GM19324 (cell line): ENCODE measurements around the gene DEPDC5.

Experiments
- ATAC-seq: cut with Tn5 transposase; IDR thresholded peaks from one replicate; pipeline ENCODE4 v1.9.1; 2021; ENCODE audit warnings: mild to moderate bottlenecking, moderate library complexity; ENCODE audit not compliant: unreplicated experiment, low FRiP score

DEPDC5 gene

DNA sequence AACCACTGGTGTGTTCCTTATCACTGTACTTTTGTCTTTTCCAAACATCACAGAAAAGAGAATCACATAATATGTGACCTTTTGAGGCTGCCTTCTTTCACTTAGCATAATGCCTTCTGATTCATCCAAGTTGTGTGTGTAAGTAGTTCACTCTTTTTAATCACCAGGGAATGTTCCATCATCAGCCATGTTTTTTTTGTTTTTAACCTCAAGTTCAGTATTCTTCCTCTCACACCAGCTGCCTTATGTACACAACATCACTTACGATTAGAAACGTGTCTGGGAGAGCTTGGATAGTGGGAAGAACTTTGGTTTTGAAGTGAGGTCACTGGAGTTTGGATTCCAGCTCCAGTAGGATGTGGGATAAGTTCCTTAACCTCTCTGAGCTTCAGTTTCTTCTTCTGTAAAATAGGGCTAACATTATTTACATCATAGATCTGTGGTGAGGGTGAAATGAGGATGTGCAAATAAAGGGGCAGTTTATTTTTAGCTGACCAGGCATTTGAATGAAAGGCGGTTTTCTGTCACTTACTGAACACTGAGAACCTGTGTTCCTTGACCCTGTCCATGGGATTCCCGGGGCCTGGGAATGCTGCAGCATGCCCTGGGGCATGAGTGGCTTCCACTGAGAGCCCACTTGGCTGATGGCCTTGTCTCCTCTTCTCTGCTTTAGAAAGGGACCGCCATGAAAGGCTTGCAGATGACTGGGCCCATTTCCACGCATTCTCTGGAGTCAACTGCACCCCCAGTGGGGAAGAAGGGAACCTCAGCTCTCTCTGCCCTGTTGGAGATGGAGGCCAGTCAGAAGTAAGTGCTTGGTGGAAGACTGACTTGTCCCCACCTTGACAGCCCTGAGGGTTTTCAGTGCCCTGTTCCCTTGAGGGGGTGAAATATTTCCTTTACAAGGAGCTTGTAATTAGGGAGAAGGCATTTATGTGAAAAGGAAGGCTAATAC, 92.6 kb downstream of the DEPDC5 start:
- no peak for ATAC-seq

DNA sequence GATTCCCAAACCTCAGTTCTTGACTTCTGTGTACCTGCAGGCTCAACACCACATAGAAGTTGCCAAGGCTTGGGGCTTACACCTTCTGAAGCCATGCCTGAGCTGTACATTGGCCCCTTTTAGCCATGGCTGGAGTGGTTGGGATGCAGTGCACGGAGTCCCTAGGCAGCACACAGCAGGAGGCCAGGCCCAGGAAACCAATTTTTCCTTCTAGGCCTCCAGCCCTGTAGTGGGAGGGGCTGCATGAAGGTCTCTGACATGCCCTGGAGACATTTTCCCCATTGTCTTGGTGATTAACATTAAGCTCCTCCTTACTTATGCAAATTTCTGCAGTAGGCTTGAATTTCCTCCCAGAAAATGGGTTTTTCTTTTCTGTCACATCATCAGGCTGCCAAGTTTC, 94.6 kb downstream of the DEPDC5 start:
- no peak for ATAC-seq

DNA sequence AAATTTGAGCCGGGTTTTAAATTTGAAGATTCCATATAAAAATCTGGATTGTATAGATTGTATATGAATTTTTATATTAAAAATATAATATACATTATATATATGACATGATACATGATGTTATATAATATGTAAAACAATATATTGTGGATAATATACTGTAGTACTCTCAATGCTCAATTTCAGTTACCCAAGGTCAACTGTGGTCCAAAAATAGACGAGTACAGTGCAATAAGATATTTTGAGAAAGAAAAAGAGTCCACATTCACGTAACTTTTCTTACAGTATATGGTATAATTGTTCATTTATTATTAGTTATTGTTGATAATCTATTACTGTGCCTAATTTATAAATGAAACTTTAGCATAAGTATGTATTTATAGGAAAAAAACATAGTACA, 96.3 kb downstream of the DEPDC5 start:
- ATAC-seq = no peak

DNA sequence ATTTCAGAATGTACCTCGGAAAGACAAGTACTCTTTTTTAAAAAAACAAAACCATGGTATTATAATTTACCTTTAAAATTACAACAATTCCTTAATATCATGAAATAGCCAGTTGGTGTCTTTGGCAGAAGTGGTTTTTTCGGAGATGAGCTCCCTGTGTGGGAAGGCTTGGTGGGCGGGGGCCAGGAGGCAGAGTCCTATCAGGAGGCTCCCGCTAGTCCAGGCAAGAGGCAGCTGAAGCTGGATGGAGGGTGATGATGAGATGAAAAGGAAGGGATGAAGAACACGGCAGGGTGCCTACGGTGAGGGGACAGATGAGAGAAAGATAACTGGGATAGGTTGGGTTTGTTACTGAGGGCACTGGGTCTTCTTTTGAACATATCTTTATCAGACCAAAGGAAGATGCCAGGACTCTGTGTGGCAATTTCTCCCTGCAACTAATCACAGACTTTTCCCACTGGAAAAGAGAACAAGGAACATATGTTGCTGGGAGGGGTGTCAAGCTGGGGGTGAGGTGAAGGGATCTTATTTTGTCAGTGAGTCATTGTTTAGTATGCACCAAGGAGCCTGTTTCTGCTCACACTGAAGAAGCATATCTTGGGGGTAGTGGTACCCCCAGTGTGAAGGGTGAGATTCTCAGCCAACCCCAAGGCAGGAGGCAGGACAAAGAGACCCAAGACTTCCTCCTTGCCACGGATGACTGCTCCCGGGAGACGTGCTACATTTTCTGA, 99.0 kb downstream of the DEPDC5 start:
- ATAC-seq = no peak

DNA sequence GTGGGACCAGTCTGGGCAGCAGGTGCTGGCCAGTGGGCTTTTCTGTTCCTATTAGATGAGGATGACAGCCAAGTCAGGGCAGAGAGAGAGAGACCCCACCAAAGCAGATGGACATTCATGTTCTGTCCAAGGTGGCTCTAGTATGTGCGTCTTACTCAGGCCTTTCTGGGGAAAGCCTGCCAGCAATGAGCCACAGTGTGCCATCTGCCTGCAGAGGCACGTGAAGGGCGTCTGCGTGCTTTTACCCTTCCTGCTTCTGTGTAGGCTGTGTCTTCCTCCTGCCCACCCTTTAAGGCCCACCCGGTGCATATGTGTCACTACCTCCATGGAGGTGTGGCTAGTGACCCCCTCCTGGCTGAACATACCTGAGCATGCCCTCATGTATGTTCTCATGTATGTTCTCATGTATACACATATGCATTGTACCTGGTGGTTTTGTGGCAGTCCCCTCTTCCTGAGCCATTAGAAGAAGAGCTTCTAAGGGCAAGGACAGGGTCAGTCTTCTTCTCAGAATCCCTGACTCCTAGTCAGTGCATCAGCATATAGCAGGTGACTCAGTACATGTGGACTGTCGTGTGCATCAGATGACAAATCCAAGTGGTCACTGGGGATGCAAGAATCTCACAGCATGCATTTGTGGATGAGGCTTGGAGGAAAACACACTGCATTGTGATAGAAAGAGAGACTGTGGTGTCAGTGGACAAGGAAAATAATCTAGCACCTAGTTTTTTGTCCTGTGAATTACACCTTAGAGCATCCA, 100.1 kb downstream of the DEPDC5 start:
- ATAC-seq = no peak

DNA sequence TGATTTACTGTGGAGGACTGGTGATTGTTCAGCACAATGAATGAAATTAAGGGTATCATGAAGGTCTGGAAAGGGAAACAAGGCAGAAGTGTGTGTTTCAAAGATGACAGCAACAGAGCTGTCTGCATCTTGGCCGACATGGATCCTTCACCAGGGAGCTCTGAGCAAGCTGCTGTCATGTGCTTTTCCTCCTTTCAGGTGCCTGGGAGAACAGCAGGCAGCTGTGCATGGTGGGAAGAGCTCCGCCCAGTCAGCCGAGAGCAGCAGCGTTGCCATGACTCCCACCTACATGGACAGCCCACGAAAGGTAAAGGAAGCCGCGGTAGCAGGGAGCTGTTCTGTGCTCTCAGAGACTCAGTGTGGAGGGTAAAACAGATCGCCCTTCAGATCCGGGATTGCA, 103.4 kb downstream of the DEPDC5 start:
- no peak for ATAC-seq

DNA sequence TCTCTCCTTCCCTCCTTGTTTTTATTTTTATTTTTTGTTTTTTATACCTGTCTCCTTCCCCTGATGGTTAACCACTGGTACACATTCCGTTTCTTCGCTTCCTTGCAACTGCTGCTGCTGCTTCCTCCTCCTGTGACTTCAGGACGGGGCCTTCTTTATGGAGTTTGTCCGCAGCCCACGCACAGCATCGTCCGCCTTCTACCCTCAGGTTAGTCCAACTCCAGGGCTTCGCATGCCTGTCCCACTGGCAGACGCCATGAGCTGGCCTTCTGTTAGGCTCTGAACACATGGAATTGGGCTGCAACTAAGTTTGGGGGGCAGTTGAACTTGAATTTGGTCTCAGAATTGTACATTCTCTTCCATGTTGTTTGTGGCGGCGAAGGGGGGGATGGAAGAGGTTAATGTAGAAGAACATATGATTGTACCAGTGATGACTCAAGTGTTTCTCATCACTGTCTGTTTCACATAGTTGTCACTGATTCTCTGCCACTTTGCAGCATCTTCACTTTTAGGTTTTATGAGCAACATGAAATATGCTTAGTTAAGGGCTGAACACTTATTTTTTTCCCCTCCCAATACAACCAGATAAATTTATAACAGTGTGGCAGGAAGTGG, 107.5 kb downstream of the DEPDC5 start:
- ATAC-seq = no peak

DNA sequence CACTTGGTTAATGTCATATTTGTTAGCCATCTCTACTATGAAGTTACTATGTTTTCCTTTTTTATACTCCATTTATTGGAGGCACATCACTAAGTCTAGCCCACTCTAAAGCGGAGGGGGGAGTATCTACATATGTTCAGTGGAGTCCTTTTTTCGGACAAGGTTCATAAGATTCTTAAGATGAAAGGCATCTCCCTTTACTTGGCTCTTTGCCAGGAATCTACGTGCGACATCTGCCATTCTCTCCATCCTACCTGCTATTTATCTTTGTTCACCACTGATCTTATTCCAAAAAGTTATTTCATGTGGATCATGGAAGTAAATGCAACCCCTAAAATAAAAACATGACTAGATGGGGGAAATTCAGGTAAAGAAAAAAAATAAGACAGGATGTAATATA, 113.1 kb downstream of the DEPDC5 start:
- ATAC-seq = no peak

DNA sequence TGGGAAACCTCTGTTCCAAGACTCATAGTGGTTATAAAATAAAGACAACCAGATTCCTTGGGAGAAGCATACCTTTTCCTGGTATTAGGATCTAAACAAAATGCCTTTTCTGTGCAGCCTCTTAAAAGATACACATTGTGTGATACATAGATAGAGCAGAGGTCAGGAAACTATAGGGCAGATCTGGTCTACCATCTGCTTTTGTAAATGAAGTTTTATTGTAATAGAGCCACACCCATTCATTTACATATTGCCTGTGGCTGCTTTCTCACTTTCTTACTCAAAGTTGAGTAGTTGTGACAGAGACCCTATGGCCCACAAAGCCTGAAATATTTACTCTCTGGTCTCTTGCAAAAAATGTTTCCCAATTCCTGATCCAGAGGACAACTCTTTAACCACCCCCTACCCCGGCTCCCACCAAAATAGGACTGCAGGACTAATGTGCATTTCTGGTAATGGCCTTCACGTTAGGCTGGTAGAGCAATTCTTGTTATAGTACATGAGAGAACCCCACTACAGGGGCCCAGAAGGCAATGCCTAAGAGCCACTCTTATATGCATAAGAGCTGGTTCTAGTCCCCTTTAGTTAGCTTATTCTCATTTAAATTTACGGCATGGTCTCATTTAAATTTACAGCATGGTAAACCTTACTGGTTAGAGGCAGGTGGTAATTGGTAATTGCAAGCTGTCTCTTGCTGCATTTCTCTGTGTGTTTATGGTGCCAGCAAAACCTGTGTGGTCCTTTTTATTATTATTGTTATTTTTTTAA, 113.8 kb downstream of the DEPDC5 start:
- no peak for ATAC-seq

DNA sequence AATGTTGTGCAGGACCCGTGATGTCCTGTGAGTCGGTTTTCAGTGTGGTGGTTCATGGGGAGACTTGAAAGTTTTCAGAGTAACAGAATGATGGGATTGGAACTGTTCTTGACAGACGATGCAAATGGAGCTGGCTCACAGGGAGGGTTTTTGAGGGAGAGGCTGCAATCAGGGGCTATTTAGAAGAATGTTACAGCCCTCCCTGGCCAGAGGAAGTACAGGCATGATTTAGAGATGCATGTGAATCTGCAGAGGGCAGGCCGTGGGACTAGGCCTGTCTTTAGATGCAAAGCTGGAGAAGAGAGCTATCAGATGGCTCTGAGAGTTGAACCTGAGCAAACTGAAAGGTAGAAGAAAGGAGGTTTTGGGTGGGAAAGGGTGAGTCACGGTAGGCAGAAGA, 115.9 kb downstream of the DEPDC5 start:
- ATAC-seq = no peak

DNA sequence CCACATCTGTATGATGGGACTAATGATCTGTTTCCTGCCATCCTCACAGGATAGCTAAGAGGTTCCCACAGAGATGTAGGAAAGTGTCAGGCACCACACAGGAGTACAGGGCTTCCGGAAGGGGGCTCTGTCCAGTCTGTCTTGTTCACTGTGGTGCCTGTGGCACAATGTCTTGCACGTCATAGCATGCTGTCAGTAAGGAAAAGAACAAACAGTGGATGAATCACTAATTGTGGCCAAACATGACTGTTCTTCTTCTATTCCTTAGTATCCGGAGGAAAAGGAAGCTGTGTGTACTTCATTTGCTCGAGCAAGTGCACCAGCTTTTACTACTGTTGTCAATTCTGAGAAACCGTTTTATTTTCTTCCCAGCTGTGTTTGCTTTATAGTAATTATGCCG, 117.1 kb downstream of the DEPDC5 start:
- no peak for ATAC-seq

DNA sequence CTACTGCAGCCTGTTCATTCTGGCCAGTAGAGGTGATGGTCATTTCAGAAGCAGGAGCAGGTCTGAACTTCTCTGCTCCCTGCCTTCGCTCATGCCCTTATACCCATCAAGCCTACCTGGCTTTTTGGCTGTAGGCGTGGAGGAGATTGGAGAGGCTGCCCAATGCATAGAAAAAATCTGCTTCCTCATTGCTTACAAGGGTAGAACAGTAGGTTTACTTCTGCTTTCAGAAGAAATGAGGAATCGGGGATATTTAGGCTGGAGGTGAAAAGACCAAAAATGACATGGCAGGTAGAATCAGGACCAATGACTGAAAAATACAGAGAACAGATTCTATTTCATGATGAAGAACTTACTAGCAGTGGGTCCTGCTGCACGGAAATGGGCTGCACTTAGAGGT, 117.7 kb downstream of the DEPDC5 start:
- ATAC-seq = no peak

DNA sequence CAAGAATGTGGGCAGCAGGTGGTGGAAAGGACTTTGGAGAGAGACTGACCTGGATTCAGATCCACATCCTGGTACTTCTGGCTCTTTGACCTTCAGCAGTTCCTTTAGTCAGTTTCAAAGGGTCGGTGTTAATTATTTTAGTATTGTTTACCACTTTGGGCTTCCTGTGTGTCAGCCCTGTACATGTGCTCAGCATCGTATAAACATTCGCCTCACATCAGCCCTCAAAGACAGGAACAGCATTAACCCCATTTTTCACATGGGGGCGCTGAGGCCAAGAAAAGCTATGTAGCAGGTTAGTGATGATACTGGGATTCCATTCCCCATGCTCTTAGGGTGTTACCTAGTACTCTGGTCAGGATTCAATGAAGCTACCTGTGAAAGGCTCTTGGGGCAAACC, 118.4 kb downstream of the DEPDC5 start:
- ATAC-seq = no peak

DNA sequence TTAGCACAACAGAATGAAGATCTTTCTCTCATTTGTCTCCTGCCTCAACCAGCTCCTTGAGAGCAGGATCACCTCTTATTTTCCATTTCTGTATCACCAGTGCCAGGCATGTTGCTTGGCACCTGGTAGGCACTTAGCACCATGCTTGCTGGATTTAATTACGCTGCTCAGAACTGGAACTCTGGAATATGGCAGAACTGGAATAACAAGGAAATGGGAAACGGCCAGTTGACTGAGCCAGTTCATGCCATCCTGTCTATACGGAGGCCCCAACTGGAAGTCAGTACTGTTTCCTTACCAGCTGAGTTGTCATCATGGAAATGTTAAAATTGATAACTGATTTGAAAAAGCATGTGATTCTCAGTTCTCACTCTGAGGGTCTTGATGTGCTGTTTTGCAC, 121.0 kb downstream of the DEPDC5 start:
- ATAC-seq = no peak

DNA sequence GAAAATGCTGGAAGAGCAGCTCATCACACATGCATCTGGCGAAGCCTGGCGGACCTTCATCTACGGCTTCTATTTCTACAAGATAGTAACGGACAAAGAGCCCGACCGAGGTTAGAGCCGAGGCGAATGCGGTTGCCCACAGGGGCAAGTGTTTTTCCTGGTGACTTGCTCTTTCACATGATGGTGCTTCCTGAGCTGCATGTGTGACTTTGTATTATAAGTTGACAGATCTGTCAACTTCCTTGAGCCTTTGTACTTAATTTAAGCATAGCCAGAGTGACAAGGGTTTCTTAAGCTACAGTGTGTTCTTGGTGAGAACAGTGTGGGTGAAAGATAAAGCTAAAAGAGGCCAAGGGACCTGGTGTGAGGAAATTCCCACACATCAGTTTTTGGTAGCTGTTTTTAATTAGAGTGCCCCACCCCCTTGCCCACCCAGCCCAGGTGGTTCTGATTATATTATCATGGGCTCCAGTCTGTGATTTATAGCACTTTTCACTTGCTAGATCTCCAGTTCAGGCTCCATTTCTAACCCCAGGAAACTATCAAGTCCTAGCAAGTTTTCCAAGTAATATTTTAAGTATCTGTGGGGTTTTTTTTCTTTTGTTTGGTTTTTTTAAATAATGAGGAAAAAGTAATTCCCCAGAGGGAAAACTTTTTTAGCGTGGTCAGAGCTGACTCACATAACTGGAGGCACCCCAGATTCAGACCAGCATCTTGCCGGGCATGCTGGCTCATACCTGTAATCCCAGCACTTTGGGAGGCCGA, 122.5 kb downstream of the DEPDC5 start:
- ATAC-seq = no peak

DNA sequence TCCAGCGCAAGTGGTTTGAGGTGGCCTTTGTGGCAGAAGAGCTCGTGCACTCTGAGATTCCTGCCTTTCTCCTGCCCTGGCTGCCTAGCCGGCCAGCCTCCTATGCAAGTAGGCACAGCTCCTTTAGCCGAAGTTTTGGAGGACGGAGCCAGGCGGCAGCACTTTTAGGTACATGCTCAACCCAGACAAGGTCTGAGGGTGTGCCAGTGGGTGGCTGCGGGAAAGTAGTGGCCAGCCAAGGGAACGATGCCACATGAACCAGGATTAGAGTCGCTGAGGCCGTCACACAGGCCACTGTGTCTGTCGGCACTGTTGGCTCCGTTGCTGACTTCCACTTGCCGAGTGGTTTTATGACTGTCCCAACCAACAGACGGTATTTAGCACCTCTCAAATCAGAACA, 125.8 kb downstream of the DEPDC5 start:
- ATAC-seq = no peak

DNA sequence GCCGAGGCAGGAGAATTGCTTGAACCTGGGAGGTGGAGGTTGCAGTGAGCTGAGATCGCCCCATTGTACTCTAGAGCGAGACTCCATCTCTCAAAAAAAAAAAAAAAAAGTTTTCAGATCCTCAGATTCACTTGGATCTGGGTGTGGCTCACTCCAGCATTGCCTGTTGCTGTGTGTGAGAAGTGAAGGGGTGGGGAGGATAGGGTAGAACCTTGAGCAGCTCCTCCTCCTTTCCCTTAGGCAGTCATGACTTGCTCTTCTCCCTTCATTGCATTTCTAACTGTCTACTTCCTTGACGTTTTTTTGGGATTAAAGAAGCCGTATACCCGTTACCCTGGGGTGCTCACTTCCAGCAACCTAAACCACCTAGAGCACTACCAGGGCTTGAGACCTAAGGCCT, 127.4 kb downstream of the DEPDC5 start:
- ATAC-seq = no peak

DNA sequence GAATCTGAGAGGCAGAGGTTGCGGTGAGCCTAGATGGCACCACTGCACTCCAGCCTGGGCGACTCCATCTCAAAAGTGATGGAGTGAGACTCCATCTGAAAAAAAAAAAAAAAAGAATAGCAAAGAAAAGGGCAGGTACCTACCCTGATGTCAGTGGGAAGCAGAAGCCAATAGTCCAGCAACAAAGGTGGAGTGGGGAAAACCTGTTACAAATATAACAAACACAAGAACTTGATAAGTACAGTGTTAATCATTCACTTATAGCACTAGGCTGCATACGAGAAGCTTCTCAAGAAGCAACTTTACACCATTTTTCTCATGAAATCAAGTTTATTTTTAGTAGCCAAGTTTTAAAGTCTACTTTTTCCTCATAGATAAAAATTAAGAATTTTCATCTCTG, 128.0 kb downstream of the DEPDC5 start:
- ATAC-seq = no peak

DNA sequence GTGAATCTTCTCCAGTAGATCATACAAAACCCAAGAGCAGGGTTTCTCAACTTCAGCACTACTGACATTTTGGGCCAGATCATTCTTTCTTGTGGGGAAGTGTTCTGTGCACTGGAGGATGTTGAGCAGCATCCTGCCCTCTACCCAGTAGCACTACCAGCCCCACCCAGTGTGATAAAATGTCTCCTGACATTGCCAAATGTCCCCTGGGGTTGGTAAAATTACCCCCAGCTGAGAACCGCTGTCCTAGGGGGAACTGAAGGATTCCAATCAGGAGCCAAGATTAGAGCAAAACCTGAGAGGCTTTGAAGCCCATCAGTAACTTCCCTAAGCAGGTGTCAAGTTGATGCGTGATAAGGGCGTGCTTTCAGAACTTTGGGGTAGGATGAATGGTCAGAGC, 129.2 kb downstream of the DEPDC5 start:
- ATAC-seq = no peak
